Breast epithelium (tissue), 3 donors: ENCODE measurements around the gene TMEM207.

Experiments
- CTCF ChIP-seq, 3 donors: fragments of 450-650 bp; IDR thresholded peaks; one replicate each; pipeline ENCODE4 v1.5.1; 2016 to 2017; ENCODE audit warnings: antibody characterized with exemption in 3 of 3, mild to moderate bottlenecking in 3 of 3, moderate library complexity in 3 of 3
- POLR2A ChIP-seq: fragments of 450-650 bp; IDR thresholded peaks from one replicate; pipeline ENCODE4 v1.6.1; 2016; ENCODE audit warnings: antibody characterized with exemption, mild to moderate bottlenecking, moderate library complexity

- TF ChIP-seq CTCF (IDR thresholded peaks at IDR 0.05): no peak
- TF ChIP-seq POLR2A: no peak
Measured at GRCh38 chr3:190425833-190426232, 23.9 kb downstream of the TMEM207 start.
